Hindlimb muscle (tissue), 1 donor: ENCODE measurements around the gene ZDHHC4. TPM values are rescaled to one million over a fixed set of nuclear protein-coding genes. Genes with fewer than 3 reads are reported as not detected.

Experiments used
- DNase-seq: peaks from one replicate; pipeline ENCODE4 v3.0.0-alpha.2; 2013
- polyA plus RNA-seq: library from polyadenylated mRNA; unstranded; fragments of 120-200 nt; gene quantifications from one replicate; pipeline ENCODE4 v1.2.1, GENCODE V29; 2013; ENCODE audit not compliant: insufficient read length

The ZDHHC4 gene
- polyA plus RNA-seq, 1 donor: 48.4 TPM

- peak; percentile 71 for DNase-seq
Measured at GRCh38 chr7:6636741-6637543, 59.7 kb downstream of the ZDHHC4 start, which contains the start of gene ZNF316. Gene ZNF316, plus strand, starts transcription at chr7:6637318. Its CDS starts 5,092 bp downstream, at chr7:6642410.

DNA sequence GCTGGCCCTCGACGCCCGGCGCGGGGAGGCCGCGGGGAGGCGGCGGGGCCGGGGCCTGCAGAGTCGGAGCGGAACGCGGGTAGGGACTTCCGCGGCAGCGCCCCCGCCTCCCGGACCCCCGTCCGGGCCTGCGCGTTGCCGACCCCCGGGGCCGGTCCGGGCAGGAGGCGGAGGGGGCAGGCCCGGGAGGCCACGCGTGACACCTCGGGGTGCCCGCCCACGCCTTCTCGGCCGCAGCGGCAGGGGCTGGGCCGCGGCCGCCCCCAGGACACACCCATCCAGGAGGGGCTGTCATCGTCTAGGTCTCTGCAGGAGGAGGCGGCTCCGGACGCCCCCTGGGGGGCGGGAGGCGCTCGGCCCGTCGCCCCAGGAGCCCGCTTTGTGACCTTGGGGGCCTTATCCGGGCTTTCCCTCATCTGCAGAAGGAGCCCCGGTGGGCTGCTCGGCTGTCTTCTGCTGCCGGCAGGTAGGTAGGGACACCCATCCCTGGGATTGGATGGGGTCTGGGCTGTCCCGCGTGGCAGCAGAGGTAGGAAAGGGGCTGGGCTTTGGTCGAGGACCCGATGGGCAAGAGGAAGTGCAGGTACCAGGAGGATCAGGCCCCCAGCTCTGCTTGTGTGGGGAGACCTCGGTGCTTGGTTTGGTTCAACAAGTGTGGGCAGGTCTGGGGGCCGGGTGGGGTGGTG, 60.4 kb downstream of the ZDHHC4 start:
- no peak for DNase-seq

Other genes starting within 250 kb of the ZDHHC4 start
- 17.8 TPM for gene FAM220A, start 228.5 kb upstream of the ZDHHC4 start, polyA plus RNA-seq
- gene RAC1, start 202.9 kb upstream of the ZDHHC4 start, polyA plus RNA-seq: 171 TPM
- gene DAGLB, start 129.5 kb upstream of the ZDHHC4 start, polyA plus RNA-seq: 15.5 TPM
- 156 TPM for gene KDELR2, start 93.3 kb upstream of the ZDHHC4 start, polyA plus RNA-seq
- gene GRID2IP, start 26.0 kb upstream of the ZDHHC4 start, polyA plus RNA-seq: 0.18 TPM
- 28.7 TPM for gene INTS15, start 12.6 kb downstream of the ZDHHC4 start, polyA plus RNA-seq
- gene ZNF853, start 38.2 kb downstream of the ZDHHC4 start, polyA plus RNA-seq: 15.5 TPM
- gene ZNF316, start 59.9 kb downstream of the ZDHHC4 start, polyA plus RNA-seq: 31.3 TPM
- 16.2 TPM for gene ZNF12, start 129.5 kb downstream of the ZDHHC4 start, polyA plus RNA-seq
- 0.46 TPM for gene RSPH10B2, start 176.6 kb downstream of the ZDHHC4 start, polyA plus RNA-seq
- 43.9 TPM for gene CCZ1B, start 248.8 kb downstream of the ZDHHC4 start, polyA plus RNA-seq